ENCODE measurements around the gene ZBTB21.

The ZBTB21 gene

GRCh38 chr21:41974752-41975053, 35.5 kb downstream of the ZBTB21 start:
- H3K4me3 ChIP-seq (ENCODE audit: low read length): no peak overlapping the region
- WGBS: 84% methylated on average over 4 of the region's 4 CpGs
- no peaks in the 10 kb centered on the region for H3K36me3 ChIP-seq (ENCODE audit: insufficient read depth, low read length)
- H3K9me3 ChIP-seq (ENCODE audit: insufficient read depth, low read depth, low read length): peaks cover 7% of the 10 kb centered on the region; the same call in 1 of the 2 replicates
- no peaks in the 10 kb centered on the region; the same call in 1 of the 2 replicates for H3K4me1 ChIP-seq (ENCODE audit: insufficient read depth, low read length)
- no peaks in the 10 kb centered on the region for H3K27me3 ChIP-seq (ENCODE audit: insufficient read depth, low read length)
- H3K9ac ChIP-seq (ENCODE audit: low read depth, low read length): no peak overlapping the region
- no peak overlapping the region for H3K27ac ChIP-seq (ENCODE audit: low read depth, low read length)

DNA sequence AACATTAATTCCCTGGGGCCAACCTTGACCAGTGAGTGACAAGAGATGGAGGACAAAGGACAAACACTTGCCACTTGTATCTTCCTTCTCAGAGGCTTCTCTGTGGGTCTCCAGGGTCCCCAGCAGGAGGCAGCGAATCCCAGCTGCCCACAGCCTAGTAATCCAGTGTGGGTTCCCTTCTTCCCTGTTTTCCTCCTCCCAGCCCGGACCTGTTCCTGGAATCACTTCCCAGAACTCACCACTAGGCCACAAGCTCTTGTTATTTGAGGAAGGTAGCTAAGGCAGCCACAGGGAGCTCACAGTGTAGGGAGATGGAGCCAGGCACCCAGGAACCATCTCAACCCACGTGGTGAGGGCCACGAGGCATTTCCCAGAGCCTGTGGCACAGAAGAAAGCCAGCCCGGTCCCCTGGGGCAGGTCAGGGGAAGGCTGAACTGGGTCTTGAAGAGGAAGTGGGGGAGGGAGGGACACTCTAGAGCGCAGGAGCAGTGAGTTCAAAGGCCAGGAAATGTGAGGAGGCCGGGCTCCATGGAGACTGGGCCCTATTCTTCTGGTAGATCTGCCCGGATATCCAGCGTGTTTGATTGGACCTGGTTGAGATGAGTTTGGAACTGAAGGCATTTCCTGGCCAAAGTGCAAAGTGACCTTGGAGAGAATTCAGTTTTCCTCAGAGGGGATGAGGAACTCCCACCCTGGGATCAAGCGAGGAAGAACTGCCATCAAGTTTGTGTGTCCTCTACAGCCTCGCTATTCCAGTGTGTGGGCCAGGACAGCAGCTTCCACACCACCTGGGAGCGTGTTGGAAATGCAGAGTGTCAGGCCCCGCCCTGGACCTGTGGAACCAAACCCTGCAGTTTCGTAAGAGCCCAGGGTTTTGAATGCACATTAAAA, 36.1 kb downstream of the ZBTB21 start:
- H3K36me3 ChIP-seq (ENCODE audit: insufficient read depth, low read length): no peaks in the 10 kb centered on the region
- peaks cover 2% of the 10 kb centered on the region; the same call in 1 of the 2 replicates for H3K9me3 ChIP-seq (ENCODE audit: insufficient read depth, low read depth, low read length)
- no peak overlapping the region for H3K4me3 ChIP-seq (ENCODE audit: low read length)
- H3K9ac ChIP-seq (ENCODE audit: low read depth, low read length): no peak overlapping the region
- H3K4me1 ChIP-seq (ENCODE audit: insufficient read depth, low read length): no peaks in the 10 kb centered on the region; the same call in 1 of the 2 replicates
- H3K27ac ChIP-seq (ENCODE audit: low read depth, low read length): no peak overlapping the region
- H3K27me3 ChIP-seq (ENCODE audit: insufficient read depth, low read length): no peaks in the 10 kb centered on the region
- WGBS: 84% methylated on average over 14 of the region's 14 CpGs

DNA sequence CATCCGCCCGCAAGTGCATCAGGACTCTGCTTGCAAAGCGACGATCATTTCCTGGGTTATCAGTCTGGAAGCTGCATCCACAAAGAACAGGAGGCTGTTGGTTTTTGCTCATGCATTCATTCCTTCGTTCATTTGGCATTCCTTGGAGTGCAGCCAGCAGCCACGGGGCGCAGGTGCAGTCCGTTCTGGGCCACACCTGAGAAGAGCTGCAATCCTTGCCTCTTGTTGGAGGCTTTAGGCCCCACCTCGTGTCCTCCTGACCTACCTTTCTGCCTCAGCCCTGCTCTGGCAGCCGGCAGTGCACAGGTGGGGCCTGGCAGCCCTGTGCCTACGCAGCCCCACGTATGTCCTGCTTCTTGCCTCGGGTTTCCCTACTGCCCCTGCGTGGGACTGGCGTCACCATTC, 36.7 kb downstream of the ZBTB21 start:
- H3K27me3 ChIP-seq (ENCODE audit: insufficient read depth, low read length): no peaks in the 10 kb centered on the region
- no peak overlapping the region for H3K27ac ChIP-seq (ENCODE audit: low read depth, low read length)
- no peaks in the 10 kb centered on the region for H3K9me3 ChIP-seq (ENCODE audit: insufficient read depth, low read depth, low read length)
- no peaks in the 10 kb centered on the region for H3K36me3 ChIP-seq (ENCODE audit: insufficient read depth, low read length)
- H3K4me1 ChIP-seq (ENCODE audit: insufficient read depth, low read length): no peaks in the 10 kb centered on the region; the same call in 1 of the 2 replicates
- whole genome bisulfite sequencing: 94% methylated on average over 15 of the region's 15 CpGs
- no peak overlapping the region for H3K4me3 ChIP-seq (ENCODE audit: low read length)
- H3K9ac ChIP-seq (ENCODE audit: low read depth, low read length): no peak overlapping the region

DNA sequence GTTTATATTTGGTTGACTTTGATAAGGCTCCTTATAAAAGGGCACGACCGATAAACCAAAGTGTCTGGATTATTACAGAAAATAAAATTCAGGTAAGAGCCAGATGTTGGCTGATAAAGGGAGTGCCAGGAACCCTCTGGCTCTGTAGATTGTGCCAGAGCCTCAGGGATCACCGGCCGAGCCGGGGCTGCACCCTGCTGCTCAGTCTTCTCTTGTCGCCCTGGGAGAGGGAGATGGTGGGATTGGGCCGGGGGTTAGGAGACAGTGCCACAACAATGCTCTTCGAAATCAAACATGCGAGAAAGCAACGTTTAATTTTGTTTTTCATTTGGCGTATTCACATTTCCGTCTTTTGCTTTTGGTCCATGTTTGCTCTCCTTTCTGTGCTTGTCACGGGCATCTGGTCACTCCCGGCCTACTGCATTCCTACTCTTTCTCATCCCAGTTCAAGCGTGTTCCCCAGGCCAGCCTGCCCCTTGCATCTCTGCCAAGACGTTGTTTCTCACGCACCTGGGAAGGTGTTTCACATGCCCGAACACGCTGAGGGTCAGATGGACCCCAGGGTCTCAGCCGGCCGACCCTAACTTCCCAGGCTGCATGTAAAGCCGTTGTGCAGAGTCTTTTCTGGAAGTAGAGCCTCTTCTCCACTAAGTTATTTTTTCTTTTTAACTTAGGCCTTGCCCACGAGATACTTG, 37.5 kb downstream of the ZBTB21 start:
- Histone ChIP-seq H3K4me3 (ENCODE audit: low read length) (no peak overlapping the region), H3K4me1 (ENCODE audit: insufficient read depth, low read length) (peaks cover 4% of the 10 kb centered on the region), H3K9me3 (ENCODE audit: insufficient read depth, low read depth, low read length) (no peaks in the 10 kb centered on the region), H3K27me3 (ENCODE audit: insufficient read depth, low read length) (no peaks in the 10 kb centered on the region), H3K27ac (ENCODE audit: low read depth, low read length) (no peak overlapping the region), H3K9ac (ENCODE audit: low read depth, low read length) (no peak overlapping the region), H3K36me3 (ENCODE audit: insufficient read depth, low read length) (no peaks in the 10 kb centered on the region)
- 90% methylated on average over 23 of the region's 23 CpGs for WGBS

- Histone ChIP-seq H3K4me3 (ENCODE audit: low read length) (no peak overlapping the region), H3K27ac (ENCODE audit: low read depth, low read length) (no peak overlapping the region), H3K9me3 (ENCODE audit: insufficient read depth, low read depth, low read length) (no peaks in the 10 kb centered on the region), H3K9ac (ENCODE audit: low read depth, low read length) (no peak overlapping the region), H3K4me1 (ENCODE audit: insufficient read depth, low read length) (peaks cover 5% of the 10 kb centered on the region), H3K36me3 (ENCODE audit: insufficient read depth, low read length) (no peaks in the 10 kb centered on the region), H3K27me3 (ENCODE audit: insufficient read depth, low read length) (no peaks in the 10 kb centered on the region)
- WGBS: 82% methylated on average over 6 of the region's 6 CpGs
These were observed 38.3 kb downstream of the ZBTB21 start for GRCh38 chr21:41971891-41972290.

- 90% methylated on average over 20 of the region's 20 CpGs for WGBS
- Histone ChIP-seq H3K4me3 (ENCODE audit: low read length) (no peak overlapping the region), H3K9ac (ENCODE audit: low read depth, low read length) (no peak overlapping the region), H3K27me3 (ENCODE audit: insufficient read depth, low read length) (no peaks in the 10 kb centered on the region), H3K36me3 (ENCODE audit: insufficient read depth, low read length) (no peaks in the 10 kb centered on the region), H3K9me3 (ENCODE audit: insufficient read depth, low read depth, low read length) (no peaks in the 10 kb centered on the region), H3K27ac (ENCODE audit: low read depth, low read length) (no peak overlapping the region), H3K4me1 (ENCODE audit: insufficient read depth, low read length) (peaks cover 5% of the 10 kb centered on the region)
These were observed 39.2 kb downstream of the ZBTB21 start for GRCh38 chr21:41970751-41971653.

DNA sequence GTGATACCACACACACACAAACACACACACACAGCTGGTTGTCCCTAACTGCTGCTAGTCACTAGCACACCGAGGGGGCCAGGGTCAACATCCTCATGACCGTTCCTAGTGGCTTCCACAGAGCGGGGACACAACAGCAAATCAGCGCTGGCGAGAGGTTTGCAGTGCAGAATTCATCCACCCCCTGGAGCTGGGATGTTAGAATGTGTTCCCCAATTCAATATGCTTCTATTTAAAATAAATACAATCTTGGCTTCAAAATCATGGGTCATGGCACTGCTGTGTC, 40.1 kb downstream of the ZBTB21 start:
- no peaks in the 10 kb centered on the region for H3K27me3 ChIP-seq (ENCODE audit: insufficient read depth, low read length)
- 89% methylated on average over 5 of the region's 5 CpGs for WGBS
- H3K9me3 ChIP-seq (ENCODE audit: insufficient read depth, low read depth, low read length): no peaks in the 10 kb centered on the region
- no peaks in the 10 kb centered on the region for H3K36me3 ChIP-seq (ENCODE audit: insufficient read depth, low read length)
- H3K27ac ChIP-seq (ENCODE audit: low read depth, low read length): no peak overlapping the region
- H3K4me1 ChIP-seq (ENCODE audit: insufficient read depth, low read length): peaks cover 5% of the 10 kb centered on the region
- H3K4me3 ChIP-seq (ENCODE audit: low read length): no peak overlapping the region
- no peak overlapping the region for H3K9ac ChIP-seq (ENCODE audit: low read depth, low read length)

- H3K4me3 ChIP-seq (ENCODE audit: low read length): no peak overlapping the region
- H3K27ac ChIP-seq (ENCODE audit: low read depth, low read length): no peak overlapping the region
- 73% methylated on average over 4 of the region's 4 CpGs for WGBS
- no peaks in the 10 kb centered on the region for H3K27me3 ChIP-seq (ENCODE audit: insufficient read depth, low read length)
- H3K36me3 ChIP-seq (ENCODE audit: insufficient read depth, low read length): no peaks in the 10 kb centered on the region
- no peak overlapping the region for H3K9ac ChIP-seq (ENCODE audit: low read depth, low read length)
- H3K4me1 ChIP-seq (ENCODE audit: insufficient read depth, low read length): peaks cover 5% of the 10 kb centered on the region
- H3K9me3 ChIP-seq (ENCODE audit: insufficient read depth, low read depth, low read length): no peaks in the 10 kb centered on the region
These were observed 42.5 kb downstream of the ZBTB21 start for GRCh38 chr21:41967708-41968107.

GRCh38 chr21:41966872-41967621, 43.1 kb downstream of the ZBTB21 start:
- Histone ChIP-seq H3K27me3 (ENCODE audit: insufficient read depth, low read length) (no peaks in the 10 kb centered on the region), H3K9me3 (ENCODE audit: insufficient read depth, low read depth, low read length) (no peaks in the 10 kb centered on the region), H3K27ac (ENCODE audit: low read depth, low read length) (no peak overlapping the region), H3K9ac (ENCODE audit: low read depth, low read length) (no peak overlapping the region), H3K4me1 (ENCODE audit: insufficient read depth, low read length) (peaks cover 5% of the 10 kb centered on the region), H3K4me3 (ENCODE audit: low read length) (no peak overlapping the region), H3K36me3 (ENCODE audit: insufficient read depth, low read length) (no peaks in the 10 kb centered on the region)
- 92% methylated on average over 10 of the region's 10 CpGs for WGBS

- Histone ChIP-seq H3K4me3 (ENCODE audit: low read length) (no peak overlapping the region), H3K4me1 (ENCODE audit: insufficient read depth, low read length) (peaks cover 8% of the 10 kb centered on the region), H3K27me3 (ENCODE audit: insufficient read depth, low read length) (no peaks in the 10 kb centered on the region), H3K9me3 (ENCODE audit: insufficient read depth, low read depth, low read length) (no peaks in the 10 kb centered on the region), H3K36me3 (ENCODE audit: insufficient read depth, low read length) (no peaks in the 10 kb centered on the region), H3K9ac (ENCODE audit: low read depth, low read length) (no peak overlapping the region), H3K27ac (ENCODE audit: low read depth, low read length) (no peak overlapping the region)
- WGBS: 96% methylated on average over 11 of the region's 11 CpGs
These were observed 43.9 kb downstream of the ZBTB21 start for GRCh38 chr21:41966041-41966833.
